ENCODE results near the gene DENND4B.

DNA sequence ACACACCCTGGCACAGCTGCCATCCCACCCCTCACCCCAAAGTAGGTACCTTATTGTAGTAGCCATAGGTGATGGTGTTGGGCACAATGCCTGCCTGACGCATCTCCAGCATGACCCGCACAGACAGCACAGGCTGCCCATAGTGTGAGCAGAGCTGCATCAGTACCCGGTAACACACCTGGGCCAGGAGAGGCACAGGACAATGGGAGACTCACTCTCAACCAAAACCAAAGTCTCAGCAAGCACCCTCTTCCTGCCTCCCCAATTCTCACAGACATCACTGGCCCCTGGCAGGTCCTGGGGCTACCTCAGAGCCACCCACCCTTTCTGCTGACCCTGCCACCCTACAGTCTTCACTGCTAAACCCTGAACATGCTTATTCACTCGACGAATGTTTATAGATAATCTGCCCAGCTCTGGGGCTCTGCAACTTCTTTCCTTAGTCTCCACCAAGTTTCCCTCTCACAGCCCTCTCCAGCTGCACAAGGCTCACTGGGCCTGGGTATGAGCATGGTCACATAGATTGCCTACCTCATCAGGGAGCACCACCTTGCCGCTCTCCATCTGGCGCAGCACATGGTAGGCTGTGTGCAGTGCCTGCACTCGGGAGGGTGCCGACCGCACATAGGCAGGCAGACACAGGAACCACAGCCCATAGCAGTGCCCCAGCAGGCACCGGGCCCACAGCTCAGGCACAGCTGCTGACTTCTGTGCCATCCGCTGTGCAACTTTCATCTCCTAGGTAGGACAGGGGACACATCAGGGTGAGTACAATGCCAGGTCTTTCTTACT is 10.3 kb downstream of the DENND4B start:
- TF ChIP-seq, protein P1, sequence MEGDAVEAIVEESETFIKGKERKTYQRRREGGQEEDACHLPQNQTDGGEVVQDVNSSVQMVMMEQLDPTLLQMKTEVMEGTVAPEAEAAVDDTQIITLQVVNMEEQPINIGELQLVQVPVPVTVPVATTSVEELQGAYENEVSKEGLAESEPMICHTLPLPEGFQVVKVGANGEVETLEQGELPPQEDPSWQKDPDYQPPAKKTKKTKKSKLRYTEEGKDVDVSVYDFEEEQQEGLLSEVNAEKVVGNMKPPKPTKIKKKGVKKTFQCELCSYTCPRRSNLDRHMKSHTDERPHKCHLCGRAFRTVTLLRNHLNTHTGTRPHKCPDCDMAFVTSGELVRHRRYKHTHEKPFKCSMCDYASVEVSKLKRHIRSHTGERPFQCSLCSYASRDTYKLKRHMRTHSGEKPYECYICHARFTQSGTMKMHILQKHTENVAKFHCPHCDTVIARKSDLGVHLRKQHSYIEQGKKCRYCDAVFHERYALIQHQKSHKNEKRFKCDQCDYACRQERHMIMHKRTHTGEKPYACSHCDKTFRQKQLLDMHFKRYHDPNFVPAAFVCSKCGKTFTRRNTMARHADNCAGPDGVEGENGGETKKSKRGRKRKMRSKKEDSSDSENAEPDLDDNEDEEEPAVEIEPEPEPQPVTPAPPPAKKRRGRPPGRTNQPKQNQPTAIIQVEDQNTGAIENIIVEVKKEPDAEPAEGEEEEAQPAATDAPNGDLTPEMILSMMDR (conservative IDR thresholded peaks at IDR 0.05): no peak
- no peak for TF ChIP-seq EZH2 (IDR thresholded peaks at IDR 0.05; ENCODE audit: low read depth)
